Measurements from ENCODE around the gene TMTC2.

DNA sequence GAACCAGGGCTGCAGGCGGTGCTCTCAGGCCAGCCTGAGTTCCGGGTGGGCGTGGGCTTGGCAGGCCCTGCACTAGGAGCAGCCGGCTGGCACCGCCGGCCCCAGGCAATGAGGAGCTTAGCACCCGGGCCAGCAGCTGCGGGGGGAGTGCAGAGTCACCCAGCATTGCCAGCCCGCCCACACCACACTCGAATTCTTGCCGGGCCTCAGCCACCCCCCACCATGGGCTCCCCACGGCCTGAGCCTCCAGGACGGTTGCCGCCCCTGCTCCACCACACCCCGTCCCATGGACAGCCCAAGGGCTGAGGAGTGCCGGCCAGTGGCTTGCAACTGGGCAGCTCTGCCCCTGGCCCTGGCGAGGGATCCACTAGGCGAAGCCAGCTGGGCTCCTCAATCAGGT lies 453.4 kb downstream of the TMTC2 start:
- TF ChIP-seq CTCF (IDR thresholded peaks at IDR 0.05) (no peak), POLR2A (IDR thresholded peaks at IDR 0.05) (no peak)
